NCI-H446 (cell line): ENCODE data around the gene TFPT.

ENCODE experiments used
- DNase-seq, 2 experiments: peaks; one replicate each; lab custom pipeline; 2025; lab: John Stamatoyannopoulos, UW

The TFPT gene

DNA sequence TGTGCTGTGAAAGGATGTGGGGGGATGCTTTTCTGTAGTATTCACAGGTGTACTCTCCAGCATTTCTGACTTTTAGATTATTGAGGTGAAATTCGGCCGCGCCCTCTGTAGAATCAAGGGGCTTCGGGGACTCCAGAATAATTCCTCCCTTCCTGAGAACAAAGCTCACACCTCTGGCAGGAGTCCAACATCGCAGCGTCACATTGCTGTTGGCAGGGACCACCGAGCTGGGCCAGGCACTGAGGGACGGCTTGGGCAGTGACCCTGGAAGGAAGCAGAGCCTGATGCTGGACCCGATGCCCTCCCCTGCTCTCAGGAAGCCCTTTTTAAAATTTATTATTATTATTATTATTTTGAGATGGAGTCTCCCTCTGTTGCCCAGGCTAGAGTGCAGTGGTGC lies 40.6 kb downstream of the TFPT start:
- no peak for DNase-seq

DNA sequence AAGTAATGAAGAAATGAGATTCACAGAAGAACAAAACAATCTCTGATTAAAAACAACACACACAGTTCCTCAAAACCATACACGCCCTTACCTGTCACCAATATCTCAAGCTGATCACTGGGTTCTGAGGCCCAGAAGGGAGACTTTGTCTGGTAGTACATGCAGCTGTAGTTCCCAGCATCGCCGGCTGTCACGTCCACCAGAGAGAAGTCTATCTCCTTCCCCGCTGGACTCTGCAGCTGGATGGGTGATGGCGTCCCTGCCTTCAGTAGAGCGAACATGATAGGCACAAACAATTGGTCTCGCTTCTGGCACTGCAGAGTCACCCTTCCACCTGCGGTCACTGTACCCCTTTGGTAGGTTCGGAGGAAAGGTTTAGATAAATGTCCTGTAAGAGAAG lies 41.6 kb downstream of the TFPT start:
- DNase-seq = no peak

- no peak for DNase-seq
Observed at GRCh38 chr19:54069470-54069869, 46.0 kb downstream of the TFPT start.

- DNase-seq = no peak
Observed at GRCh38 chr19:54063350-54064116, 51.9 kb downstream of the TFPT start, which contains the start of gene VSTM1. Gene VSTM1, minus strand, starts transcription at chr19:54063897. Its CDS starts 120 bp downstream, at chr19:54063777.

DNA sequence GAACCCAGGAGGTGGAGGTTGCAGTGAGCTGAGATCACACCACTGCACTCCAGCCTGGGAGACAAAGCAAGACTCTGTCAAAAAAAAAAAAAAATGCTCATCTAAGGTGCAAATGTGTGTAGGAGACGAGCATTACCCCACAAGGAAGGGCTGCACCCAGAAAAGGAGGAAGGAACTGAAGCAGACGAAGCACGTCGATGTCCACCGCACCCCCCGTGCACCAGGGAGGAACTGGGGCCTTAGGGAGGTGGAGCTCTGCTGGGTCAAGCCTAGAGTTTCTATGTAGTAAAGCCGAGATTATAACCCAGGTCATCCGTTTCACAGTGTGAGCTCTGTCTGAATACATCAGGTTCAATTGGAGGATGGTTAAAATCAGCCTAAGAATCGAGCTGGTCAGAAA lies 52.8 kb downstream of the TFPT start:
- no peak for DNase-seq
